Skeletal muscle tissue (tissue), 5 donors: ENCODE results near the gene MRC1. TPM values are rescaled to one million over a fixed set of nuclear protein-coding genes. Genes with fewer than 3 reads are reported as not detected.
"Not testable (repeated sequence)": the region's sequence is repeated elsewhere in the genome, so short reads cannot be mapped to it uniquely, and the experiment has no call there.

Experiments used
- H3K27ac ChIP-seq: one replicate; pipeline ENCODE4 v1.7.0; 2013; ENCODE audit warnings: mild to moderate bottlenecking, low read depth, low read length, inconsistent platforms
- H3K27me3 ChIP-seq, 3 donors: one replicate each; pipeline ENCODE4 v1.7.0; 2013; ENCODE audit warnings: low read length in 3 of 3; ENCODE audit not compliant: control insufficient read depth in 3 of 3, insufficient read depth in 3 of 3
- H3K36me3 ChIP-seq, 3 donors: one replicate each; pipeline ENCODE4 v1.7.0; 2013; ENCODE audit warnings: low read length in 3 of 3; ENCODE audit not compliant: control insufficient read depth in 3 of 3, insufficient read depth in 3 of 3
- H3K4me1 ChIP-seq, 3 donors: one replicate each; pipeline ENCODE4 v1.7.0; 2013; ENCODE audit warnings: low read length in 3 of 3, mild to moderate bottlenecking in 3 of 3; ENCODE audit not compliant: control insufficient read depth in 3 of 3, insufficient read depth in 3 of 3
- H3K4me3 ChIP-seq, 3 donors: one replicate each; pipeline ENCODE4 v1.7.0; 2013; ENCODE audit warnings: low read length in 3 of 3
- H3K9ac ChIP-seq, 3 donors: one replicate each; pipeline ENCODE4 v1.7.0; 2013; ENCODE audit warnings: low read length in 3 of 3, mild to moderate bottlenecking in 3 of 3, moderate library complexity in 2 of 3, low read depth in 1 of 3
- H3K9me3 ChIP-seq, 3 donors: one replicate each; pipeline ENCODE4 v1.7.0; 2013; ENCODE audit warnings: low read length in 3 of 3; ENCODE audit not compliant: control insufficient read depth in 3 of 3
- small RNA-seq: library from RNA; depleted of rRNA; stranded (forward); fragments of <200 nt; gene quantifications from one replicate; pipeline ENCODE3, GENCODE V24; 2014
- total RNA-seq: library from RNA; depleted of rRNA; stranded (reverse); fragments of >200 nt; gene quantifications from one replicate; pipeline ENCODE4 v1.2.3, GENCODE V29; 2014
- donor health status: Osteomylitis.

The MRC1 gene
- total RNA-seq, 1 donor from 2014 or later = 27.1 TPM

GRCh38 chr10:17950726-17951125 is 141.6 kb downstream of the MRC1 start:
- no peak overlapping the region for H3K4me3 ChIP-seq
- H3K36me3 ChIP-seq = no peaks in the 10 kb centered on the region
- no peaks in the 10 kb centered on the region for H3K27me3 ChIP-seq

GRCh38 chr10:17951868-17952371 is 142.8 kb downstream of the MRC1 start, which contains the start of gene SLC39A12:
SLC39A12 (plus strand) TSS chr10:17951918; CDS start chr10:17953277, 1,359 bp downstream.
- H3K9me3 ChIP-seq = no peaks in the 10 kb centered on the region
- H3K36me3 ChIP-seq = no peaks in the 10 kb centered on the region
- no peaks in the 10 kb centered on the region for H3K4me1 ChIP-seq
- H3K27me3 ChIP-seq = no peaks in the 10 kb centered on the region
- H3K27ac ChIP-seq = no peak within 1 kb of the TSS
- H3K9ac ChIP-seq = no peak within 1 kb of the TSS
- no peak within 1 kb of the TSS for H3K4me3 ChIP-seq

More at GRCh38 chr10:17950726-17951125, 141.6 kb downstream of the MRC1 start:
- no peaks in the 10 kb centered on the region for H3K4me1 ChIP-seq
- H3K9me3 ChIP-seq = no peaks in the 10 kb centered on the region
- no peak overlapping the region for H3K27ac ChIP-seq
- no peak overlapping the region for H3K9ac ChIP-seq

GRCh38 chr10:17954372-17954771 is 145.2 kb downstream of the MRC1 start:
- H3K36me3 ChIP-seq, H3K27me3 ChIP-seq, H3K4me3 ChIP-seq, H3K9me3 ChIP-seq, H3K4me1 ChIP-seq, H3K27ac ChIP-seq, H3K9ac ChIP-seq: not testable (repeated sequence)

- Histone ChIP-seq H3K27me3 (no peaks in the 10 kb centered on the region), H3K36me3 (no peaks in the 10 kb centered on the region), H3K4me1 (no peaks in the 10 kb centered on the region), H3K9me3 (peaks cover 0 to 2% (median 0%) of the 10 kb centered on the region in 3 donors), H3K4me3 (no peak overlapping the region), H3K9ac (no peak overlapping the region), H3K27ac (no peak overlapping the region)
These were observed 145.7 kb downstream of the MRC1 start for GRCh38 chr10:17954861-17955260.

- H3K27ac ChIP-seq = no peak overlapping the region
- H3K4me1 ChIP-seq = no peaks in the 10 kb centered on the region
- no peaks in the 10 kb centered on the region for H3K36me3 ChIP-seq
- peaks cover 0 to 2% (median 0%) of the 10 kb centered on the region in 3 donors for H3K9me3 ChIP-seq
- H3K9ac ChIP-seq = no peak overlapping the region
- no peak overlapping the region for H3K4me3 ChIP-seq
- no peaks in the 10 kb centered on the region for H3K27me3 ChIP-seq
These were observed 148.9 kb downstream of the MRC1 start for GRCh38 chr10:17958049-17958448.

GRCh38 chr10:17959870-17960269 is 150.7 kb downstream of the MRC1 start:
- Histone ChIP-seq H3K4me1 (no peaks in the 10 kb centered on the region), H3K4me3 (no peak overlapping the region), H3K9me3 (peaks cover 0 to 2% (median 0%) of the 10 kb centered on the region in 3 donors), H3K27ac (no peak overlapping the region), H3K9ac (no peak overlapping the region), H3K36me3 (no peaks in the 10 kb centered on the region), H3K27me3 (no peaks in the 10 kb centered on the region)

Small RNA genes lying within 50 kb of the gene (small RNA-seq; reads per million reads assigned to genes)
- 0.65 reads per million, percentile 69 among the genes with 10 or more reads in this experiment for gene MIR511

Other genes starting within 250 kb of the MRC1 start
- gene HACD1, start 192.0 kb upstream of the MRC1 start, total RNA-seq = 66.8 TPM
- gene STAM, start 165.2 kb upstream of the MRC1 start, total RNA-seq = 20.4 TPM
- gene TMEM236, start 57.1 kb upstream of the MRC1 start, total RNA-seq = under 0.01 TPM
- gene SLC39A12, start 142.6 kb downstream of the MRC1 start, total RNA-seq = under 0.01 TPM